NCI-H1105 (cell line): ENCODE measurements around the gene PDE4B.

Experiments used
- DNase-seq: peaks from one replicate; lab custom pipeline; 2025; lab: John Stamatoyannopoulos, UW

Gene PDE4B

GRCh38 chr1:65792669-65793358 is at the start of gene PDE4B:
TSS of gene PDE4B (plus strand) at chr1:65792895.
- peak; percentile 58 for DNase-seq

- no peak for DNase-seq
Measured at GRCh38 chr1:65744731-65745130, 48.0 kb upstream of the PDE4B start.

- DNase-seq, result no peak
Measured at GRCh38 chr1:65751961-65752360, 40.7 kb upstream of the PDE4B start.

- DNase-seq, result no peak
Measured at GRCh38 chr1:65756616-65757015, 36.1 kb upstream of the PDE4B start.

- no peak for DNase-seq
Measured at GRCh38 chr1:65757531-65757930, 35.2 kb upstream of the PDE4B start.

GRCh38 chr1:65758128-65758527 is 34.6 kb upstream of the PDE4B start:
- DNase-seq, result no peak

GRCh38 chr1:65759516-65759915 is 33.2 kb upstream of the PDE4B start:
- DNase-seq, result no peak

GRCh38 chr1:65762081-65762862 is 30.4 kb upstream of the PDE4B start:
- DNase-seq, result no peak

- no peak for DNase-seq
Measured at GRCh38 chr1:65764052-65764451, 28.6 kb upstream of the PDE4B start.

GRCh38 chr1:65765631-65766030 is 27.1 kb upstream of the PDE4B start:
- DNase-seq, result no peak

GRCh38 chr1:65769636-65770035 is 23.1 kb upstream of the PDE4B start:
- no peak for DNase-seq

- no peak for DNase-seq
Measured at GRCh38 chr1:65772607-65773006, 20.1 kb upstream of the PDE4B start.

GRCh38 chr1:65773391-65774123 is 19.1 kb upstream of the PDE4B start:
- DNase-seq, result no peak

GRCh38 chr1:65788762-65789161 is 3.9 kb upstream of the PDE4B start:
- no peak for DNase-seq

GRCh38 chr1:65791396-65791795 is 1.3 kb upstream of the PDE4B start:
- no peak for DNase-seq

- DNase-seq, result no peak
Measured at GRCh38 chr1:65791801-65792668, 660 bp upstream of the PDE4B start.

GRCh38 chr1:65793359-65793732 is 651 bp downstream of the PDE4B start:
- no peak for DNase-seq

- DNase-seq, result no peak
Measured at GRCh38 chr1:65795311-65795710, 2.6 kb downstream of the PDE4B start.

GRCh38 chr1:65799601-65800000 is 6.9 kb downstream of the PDE4B start:
- no peak for DNase-seq

GRCh38 chr1:65804584-65804983 is 11.9 kb downstream of the PDE4B start:
- DNase-seq, result no peak

GRCh38 chr1:65812065-65812464 is 19.4 kb downstream of the PDE4B start:
- DNase-seq, result peak; percentile 54

- DNase-seq, result peak; percentile 89
Measured at GRCh38 chr1:65813956-65814355, 21.3 kb downstream of the PDE4B start.
